ENCODE results near the gene SLC25A12. TPM values are rescaled to one million over a fixed set of nuclear protein-coding genes. Genes with fewer than 3 reads are reported as not detected.

Gene SLC25A12
- total RNA-seq, 1 donor, result 26.8 TPM

DNA sequence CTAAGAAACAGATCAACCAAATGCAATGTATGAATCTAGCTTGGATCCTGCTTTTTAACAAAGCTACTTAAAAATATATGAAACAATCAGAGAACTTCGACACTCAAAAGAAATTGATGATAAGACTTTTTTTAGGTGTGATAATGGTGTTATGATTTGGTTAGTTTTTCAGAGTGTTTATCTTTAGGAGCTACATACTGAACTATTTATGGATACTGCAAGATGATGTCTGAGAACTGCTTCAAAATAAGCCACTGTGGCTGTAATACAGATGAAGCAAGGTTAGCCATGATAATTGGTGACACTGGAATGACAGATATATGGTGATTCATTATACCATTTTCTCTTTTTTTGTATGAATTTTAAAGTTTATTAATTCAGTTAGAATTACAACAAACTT is 14.2 kb downstream of the SLC25A12 start:
- Histone ChIP-seq H2AFZ (ENCODE audit: low read length) (no peak overlapping the region), H4K20me1 (ENCODE audit: insufficient read depth, low read length) (peaks cover 4% of the 10 kb centered on the region), H3K4me2 (ENCODE audit: insufficient read depth, low read length) (no peak overlapping the region), H3K79me2 (ENCODE audit: insufficient read depth, low read length) (peaks cover 16% of the 10 kb centered on the region), H3K4me3 (ENCODE audit: insufficient read depth, low read length) (no peak overlapping the region), H3K27ac (ENCODE audit: low read depth, low read length) (no peak overlapping the region), H3K36me3 (ENCODE audit: insufficient read depth, low read length) (peaks cover 5% of the 10 kb centered on the region), H3K27me3 (ENCODE audit: insufficient read depth, low read length) (no peaks in the 10 kb centered on the region), H3K9me3 (ENCODE audit: low read depth, low read length) (no peaks in the 10 kb centered on the region), H3K4me1 (ENCODE audit: insufficient read depth, low read length) (peaks cover 26% of the 10 kb centered on the region)
- TF ChIP-seq, protein P1, sequence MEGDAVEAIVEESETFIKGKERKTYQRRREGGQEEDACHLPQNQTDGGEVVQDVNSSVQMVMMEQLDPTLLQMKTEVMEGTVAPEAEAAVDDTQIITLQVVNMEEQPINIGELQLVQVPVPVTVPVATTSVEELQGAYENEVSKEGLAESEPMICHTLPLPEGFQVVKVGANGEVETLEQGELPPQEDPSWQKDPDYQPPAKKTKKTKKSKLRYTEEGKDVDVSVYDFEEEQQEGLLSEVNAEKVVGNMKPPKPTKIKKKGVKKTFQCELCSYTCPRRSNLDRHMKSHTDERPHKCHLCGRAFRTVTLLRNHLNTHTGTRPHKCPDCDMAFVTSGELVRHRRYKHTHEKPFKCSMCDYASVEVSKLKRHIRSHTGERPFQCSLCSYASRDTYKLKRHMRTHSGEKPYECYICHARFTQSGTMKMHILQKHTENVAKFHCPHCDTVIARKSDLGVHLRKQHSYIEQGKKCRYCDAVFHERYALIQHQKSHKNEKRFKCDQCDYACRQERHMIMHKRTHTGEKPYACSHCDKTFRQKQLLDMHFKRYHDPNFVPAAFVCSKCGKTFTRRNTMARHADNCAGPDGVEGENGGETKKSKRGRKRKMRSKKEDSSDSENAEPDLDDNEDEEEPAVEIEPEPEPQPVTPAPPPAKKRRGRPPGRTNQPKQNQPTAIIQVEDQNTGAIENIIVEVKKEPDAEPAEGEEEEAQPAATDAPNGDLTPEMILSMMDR (IDR thresholded peaks at IDR 0.05; ENCODE audit: extremely low read depth, low read depth, low read length), result no peak
- DNase-seq (ENCODE audit: insufficient read length, low spot score, missing footprints), result no peak

DNA sequence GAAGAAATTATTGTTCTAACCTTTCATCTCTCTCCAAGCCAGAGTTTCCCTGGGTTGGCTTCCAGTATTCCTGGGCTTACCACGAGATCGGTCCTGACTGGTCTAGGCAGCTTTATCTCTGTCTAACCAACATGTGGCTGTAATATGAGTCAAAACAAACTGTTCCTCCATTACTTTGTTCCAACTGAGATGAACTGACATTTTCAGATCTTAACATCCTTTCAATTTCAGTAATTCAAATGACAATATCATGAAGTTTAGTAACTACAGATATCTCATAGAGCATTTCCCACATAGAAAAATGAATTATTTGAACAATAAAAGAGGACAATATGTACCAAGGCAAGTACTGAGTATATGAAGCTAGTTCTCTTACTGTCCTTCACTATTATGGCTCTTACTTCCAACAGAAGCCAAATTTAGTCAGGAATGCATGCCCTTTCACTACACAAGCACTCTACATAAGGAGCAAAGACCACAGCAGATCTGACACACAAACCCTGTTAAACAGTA is 15.5 kb downstream of the SLC25A12 start:
- Histone ChIP-seq H2AFZ (ENCODE audit: low read length) (no peak overlapping the region), H3K27ac (ENCODE audit: low read depth, low read length) (peak overlapping the region; percentile 68), H3K4me3 (ENCODE audit: insufficient read depth, low read length) (peak overlapping the region; percentile 23), H3K9me3 (ENCODE audit: low read depth, low read length) (no peaks in the 10 kb centered on the region), H3K4me1 (ENCODE audit: insufficient read depth, low read length) (peaks cover 26% of the 10 kb centered on the region), H3K36me3 (ENCODE audit: insufficient read depth, low read length) (peaks cover 7% of the 10 kb centered on the region), H3K27me3 (ENCODE audit: insufficient read depth, low read length) (no peaks in the 10 kb centered on the region), H4K20me1 (ENCODE audit: insufficient read depth, low read length) (peaks cover 7% of the 10 kb centered on the region), H3K4me2 (ENCODE audit: insufficient read depth, low read length) (peak overlapping the region; percentile 66), H3K79me2 (ENCODE audit: insufficient read depth, low read length) (peaks cover 20% of the 10 kb centered on the region)
- peak; percentile 68 for DNase-seq (ENCODE audit: insufficient read length, low spot score, missing footprints)
- TF ChIP-seq, protein P1 (IDR thresholded peaks at IDR 0.05; ENCODE audit: extremely low read depth, low read depth, low read length), result no peak

DNA sequence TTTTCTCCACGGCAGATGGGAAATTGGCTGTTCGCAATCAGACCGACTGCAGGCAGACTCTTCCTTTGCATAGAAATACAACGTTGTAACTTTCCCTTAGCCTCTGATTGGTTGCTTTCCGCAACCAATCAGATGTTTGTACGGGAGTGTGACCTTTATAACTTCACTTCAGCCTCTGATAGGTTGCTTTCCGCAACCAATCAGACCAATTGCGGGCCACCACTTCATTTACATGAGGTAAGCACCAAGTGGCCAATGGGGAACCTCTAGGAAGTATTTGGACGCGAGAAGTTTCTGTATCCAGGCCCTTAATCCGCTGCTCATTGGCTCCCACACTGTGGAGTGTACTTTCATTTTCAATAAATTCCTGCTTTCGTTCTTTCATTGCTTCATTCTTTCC is 19.1 kb downstream of the SLC25A12 start:
- no peak for DNase-seq (ENCODE audit: insufficient read length, low spot score, missing footprints)
- H3K4me1 ChIP-seq (ENCODE audit: insufficient read depth, low read length), result peaks cover 22% of the 10 kb centered on the region
- no peaks in the 10 kb centered on the region for H3K27me3 ChIP-seq (ENCODE audit: insufficient read depth, low read length)
- no peak overlapping the region for H3K4me2 ChIP-seq (ENCODE audit: insufficient read depth, low read length)
- peaks cover 4% of the 10 kb centered on the region for H4K20me1 ChIP-seq (ENCODE audit: insufficient read depth, low read length)
- H2AFZ ChIP-seq (ENCODE audit: low read length), result no peak overlapping the region
- no peaks in the 10 kb centered on the region for H3K9me3 ChIP-seq (ENCODE audit: low read depth, low read length)
- no peak overlapping the region for H3K27ac ChIP-seq (ENCODE audit: low read depth, low read length)
- peaks cover 20% of the 10 kb centered on the region for H3K79me2 ChIP-seq (ENCODE audit: insufficient read depth, low read length)
- H3K4me3 ChIP-seq (ENCODE audit: insufficient read depth, low read length), result no peak overlapping the region
- TF ChIP-seq, protein P1 (IDR thresholded peaks at IDR 0.05; ENCODE audit: extremely low read depth, low read depth, low read length), result no peak
- H3K36me3 ChIP-seq (ENCODE audit: insufficient read depth, low read length), result peaks cover 7% of the 10 kb centered on the region

DNA sequence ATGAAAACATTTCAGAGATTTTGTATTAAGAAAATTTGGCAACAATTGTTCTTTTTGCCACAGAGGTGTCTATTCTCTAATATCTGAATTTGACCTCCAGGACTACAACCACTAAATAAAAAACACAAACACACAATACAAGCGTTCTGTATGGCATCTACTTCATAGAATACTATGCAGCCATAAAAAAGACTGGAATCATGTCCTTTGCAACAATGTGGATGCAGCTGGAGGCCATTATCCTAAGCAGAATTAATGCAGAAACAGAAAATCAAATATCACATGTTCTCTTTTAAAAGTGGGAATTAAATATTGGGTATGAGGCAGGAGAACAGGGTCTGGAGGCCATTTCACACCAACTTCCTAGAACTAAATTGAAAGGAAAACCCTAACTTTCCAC is 19.5 kb downstream of the SLC25A12 start:
- no peaks in the 10 kb centered on the region for H3K9me3 ChIP-seq (ENCODE audit: low read depth, low read length)
- peaks cover 22% of the 10 kb centered on the region for H3K4me1 ChIP-seq (ENCODE audit: insufficient read depth, low read length)
- H3K27ac ChIP-seq (ENCODE audit: low read depth, low read length), result no peak overlapping the region
- peaks cover 4% of the 10 kb centered on the region for H4K20me1 ChIP-seq (ENCODE audit: insufficient read depth, low read length)
- no peaks in the 10 kb centered on the region for H3K27me3 ChIP-seq (ENCODE audit: insufficient read depth, low read length)
- H3K79me2 ChIP-seq (ENCODE audit: insufficient read depth, low read length), result peaks cover 20% of the 10 kb centered on the region
- no peak overlapping the region for H2AFZ ChIP-seq (ENCODE audit: low read length)
- H3K4me2 ChIP-seq (ENCODE audit: insufficient read depth, low read length), result no peak overlapping the region
- no peak for DNase-seq (ENCODE audit: insufficient read length, low spot score, missing footprints)
- TF ChIP-seq, protein P1 (IDR thresholded peaks at IDR 0.05; ENCODE audit: extremely low read depth, low read depth, low read length), result no peak
- peaks cover 7% of the 10 kb centered on the region for H3K36me3 ChIP-seq (ENCODE audit: insufficient read depth, low read length)
- H3K4me3 ChIP-seq (ENCODE audit: insufficient read depth, low read length), result no peak overlapping the region
